Stimulated activated CD4-positive, alpha-beta T cell treated with anti-CD3 and anti-CD28 coated beads, Interleukin-1b, Interleukin-23, amount 100 ng/mL, for 24 hours (primary cell): ENCODE data around the gene ZNF277.
"Not testable (repeated sequence)": the region's sequence is repeated elsewhere in the genome, so short reads cannot be mapped to it uniquely, and the experiment has no call there.

Experiments
- DNase-seq, 4 experiments: peaks; one replicate each; pipeline ENCODE4 v3.0.0-alpha.2; 2020; ENCODE audit warnings: low read depth in 4 of 4, low spot score in 1 of 4

Gene ZNF277

DNA sequence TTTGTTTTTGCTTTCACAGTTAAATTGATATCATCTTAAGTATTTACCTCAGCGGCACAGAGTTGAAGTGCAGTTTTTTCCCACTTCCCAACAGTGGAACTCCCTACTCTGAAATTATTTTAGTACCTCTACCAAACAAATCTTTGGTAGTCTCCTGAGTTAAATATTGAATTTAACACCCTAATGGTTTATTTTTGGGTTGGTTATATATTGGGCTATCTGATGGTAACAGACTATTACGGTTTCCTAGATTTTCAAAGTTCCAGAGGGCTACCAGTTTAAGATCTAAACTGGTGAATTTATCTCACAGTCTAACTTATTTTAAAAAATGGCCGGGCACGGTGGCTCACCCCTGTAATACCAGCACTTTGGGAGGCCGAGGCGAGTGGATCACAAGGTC, 1.3 kb downstream of the ZNF277 start:
- no peak for DNase-seq

DNA sequence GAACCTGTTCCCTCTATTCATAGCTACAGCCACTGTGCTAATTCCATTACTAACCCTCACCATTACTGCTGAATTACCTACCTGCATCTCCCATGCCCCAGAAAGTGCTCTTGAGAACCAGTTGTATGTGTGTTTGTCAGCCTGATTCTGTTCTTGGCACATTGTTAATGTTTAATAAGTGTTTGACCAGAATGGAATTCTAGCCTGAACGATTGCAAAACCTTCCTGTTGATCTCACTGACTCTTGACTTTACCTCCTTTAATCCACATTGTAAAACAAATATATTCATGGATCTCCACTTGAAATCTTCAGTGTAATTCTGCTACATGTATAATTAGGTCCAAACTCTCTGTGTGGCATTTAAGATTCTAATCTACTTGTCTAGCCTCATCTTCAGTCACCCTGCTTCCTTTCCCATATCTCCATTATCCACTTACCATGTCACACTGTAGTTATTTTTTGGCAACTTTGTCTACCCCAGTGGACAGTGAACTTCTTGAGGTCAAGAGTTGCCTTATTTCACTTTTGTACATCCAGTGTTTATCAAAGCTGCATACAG, 4.9 kb downstream of the ZNF277 start:
- no peak for DNase-seq

DNA sequence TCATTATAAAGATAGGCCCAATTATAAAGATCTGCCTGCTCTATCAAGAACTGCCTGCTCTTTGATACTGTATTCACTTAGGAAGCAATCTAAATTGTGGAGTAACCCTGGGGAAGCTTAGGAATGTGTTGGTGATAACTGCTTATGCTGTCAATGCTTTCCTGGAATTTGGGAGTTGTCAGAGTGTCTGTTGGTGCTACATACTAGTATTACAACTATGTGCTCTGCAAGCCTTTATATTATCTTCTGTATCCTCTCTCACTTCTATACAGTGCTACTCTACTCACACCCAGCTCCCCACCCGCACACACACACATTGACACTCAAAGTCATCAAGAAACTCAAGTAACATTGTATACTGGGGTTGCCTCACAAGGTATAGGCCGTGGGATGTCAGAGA, 6.1 kb downstream of the ZNF277 start:
- DNase-seq: no peak

DNA sequence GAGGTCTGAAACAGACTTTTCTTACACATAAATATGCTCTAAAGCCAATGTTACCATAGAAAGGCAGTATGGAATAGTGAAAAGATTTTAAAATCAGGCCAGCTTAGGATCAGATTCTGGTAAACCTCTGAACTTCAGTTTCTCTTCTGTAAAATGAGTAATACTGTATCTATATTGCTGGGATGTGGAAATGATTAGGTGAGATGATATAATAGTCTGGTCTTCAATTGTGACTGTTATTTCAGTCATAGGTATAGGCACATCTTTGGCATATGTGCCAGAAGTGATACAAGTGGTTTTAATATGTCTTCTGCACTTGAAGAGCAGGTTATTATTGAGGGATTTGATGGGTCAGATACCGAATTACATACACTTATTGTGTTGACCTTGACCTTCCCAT, 7.2 kb downstream of the ZNF277 start:
- no peak for DNase-seq

DNA sequence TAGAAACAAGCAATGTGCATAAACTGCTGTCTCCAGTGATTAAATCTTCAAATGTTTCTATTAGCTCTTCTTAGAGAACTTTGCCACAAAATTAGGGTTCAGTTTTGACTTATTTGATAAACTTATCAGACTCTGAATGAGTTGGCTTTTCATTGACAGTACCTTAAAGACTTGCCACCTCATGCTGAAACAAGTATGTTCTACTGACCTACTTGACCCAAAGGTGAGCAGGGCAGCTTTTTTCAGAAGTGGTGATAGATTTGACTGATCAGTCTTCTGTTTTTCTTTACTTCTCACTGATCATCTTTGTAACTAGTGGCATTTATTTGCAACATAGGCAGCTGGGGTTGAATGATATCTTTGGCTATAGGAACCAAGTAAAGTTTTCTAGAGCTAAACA, 7.8 kb downstream of the ZNF277 start:
- no peak for DNase-seq

DNA sequence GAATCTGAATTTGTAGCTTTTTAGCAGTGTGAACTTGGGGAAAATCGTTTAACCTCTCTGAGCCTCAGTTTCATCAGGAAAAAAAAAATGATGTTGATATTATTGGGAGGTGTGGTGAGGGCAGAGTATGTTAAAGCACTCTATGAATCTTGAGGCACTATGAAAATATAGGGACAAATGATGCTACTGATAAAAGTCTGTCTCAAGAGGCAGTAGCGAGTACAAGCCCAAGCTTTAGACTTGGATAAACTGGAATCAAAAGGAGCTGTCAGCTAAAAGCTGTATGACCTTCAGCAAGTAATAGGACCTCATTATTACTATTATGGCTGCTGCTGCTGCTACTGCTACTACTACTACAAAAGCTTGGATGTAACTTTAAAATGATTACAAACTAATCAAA, 8.4 kb downstream of the ZNF277 start:
- no peak for DNase-seq

DNA sequence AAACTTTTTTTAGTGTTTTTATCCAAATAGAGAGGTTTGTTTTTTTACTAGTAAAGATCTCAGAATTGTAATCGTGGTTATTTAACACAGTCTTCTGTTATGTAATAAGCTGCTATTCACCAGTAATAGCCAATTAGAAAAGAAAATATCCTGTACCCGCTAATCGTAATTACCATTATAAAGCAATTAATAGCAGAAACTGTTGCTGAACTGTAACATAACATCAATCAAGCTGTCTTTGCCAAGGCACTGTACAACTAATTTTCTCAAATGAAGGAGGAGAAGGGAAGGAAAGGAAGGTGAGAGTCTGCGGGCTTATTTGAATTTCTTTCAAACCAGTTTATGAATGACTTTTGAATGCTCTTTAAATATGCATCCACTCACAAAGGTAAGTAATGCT, 9.3 kb downstream of the ZNF277 start:
- DNase-seq: no peak

DNA sequence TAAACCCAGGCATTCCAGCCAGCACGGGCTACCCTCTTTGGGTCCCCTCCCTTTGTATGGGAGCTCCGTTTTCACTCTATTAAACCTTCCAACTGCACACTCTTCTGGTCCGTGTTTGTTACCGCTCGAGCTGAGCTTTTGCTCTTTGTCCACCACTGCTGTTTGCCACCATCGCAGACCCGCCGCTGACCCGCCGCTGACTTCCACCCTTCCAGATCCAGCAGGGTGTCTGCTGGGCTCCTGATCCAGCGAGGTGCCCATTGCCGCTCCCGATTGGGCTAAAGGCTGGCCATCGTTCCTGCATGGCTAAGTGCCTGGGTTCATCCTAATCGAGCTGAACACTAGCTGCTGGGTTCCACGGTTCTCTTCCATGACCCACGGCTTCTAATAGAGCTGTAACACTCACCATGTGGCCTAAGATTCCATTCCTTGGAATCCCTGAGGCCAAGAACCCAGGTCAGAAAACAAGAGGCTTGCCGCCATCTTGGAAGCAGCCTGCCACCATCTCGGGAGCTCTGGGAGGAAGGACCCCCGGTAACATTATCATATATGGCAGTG, 14.5 kb downstream of the ZNF277 start:
- DNase-seq: no peak

DNA sequence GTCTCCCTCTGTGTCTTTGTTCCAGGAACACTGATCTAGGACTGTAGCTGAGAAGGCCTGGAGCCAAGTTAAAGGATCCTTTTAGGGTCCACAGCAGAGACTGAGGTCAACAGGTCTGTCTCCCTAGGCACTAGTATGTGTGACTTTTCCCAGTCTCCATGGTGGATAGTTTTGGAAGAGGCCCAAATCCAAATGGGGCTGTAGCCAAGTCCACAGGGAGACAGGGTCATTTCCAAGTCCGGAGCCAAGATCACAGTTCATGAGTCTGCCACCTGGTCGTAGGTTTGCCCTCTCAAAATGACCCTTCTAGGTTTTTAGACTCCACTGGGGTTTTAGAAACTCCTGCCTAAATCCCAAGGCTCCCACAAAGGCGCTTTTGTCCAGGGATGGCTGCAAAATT, 16.8 kb downstream of the ZNF277 start:
- DNase-seq: no peak

DNA sequence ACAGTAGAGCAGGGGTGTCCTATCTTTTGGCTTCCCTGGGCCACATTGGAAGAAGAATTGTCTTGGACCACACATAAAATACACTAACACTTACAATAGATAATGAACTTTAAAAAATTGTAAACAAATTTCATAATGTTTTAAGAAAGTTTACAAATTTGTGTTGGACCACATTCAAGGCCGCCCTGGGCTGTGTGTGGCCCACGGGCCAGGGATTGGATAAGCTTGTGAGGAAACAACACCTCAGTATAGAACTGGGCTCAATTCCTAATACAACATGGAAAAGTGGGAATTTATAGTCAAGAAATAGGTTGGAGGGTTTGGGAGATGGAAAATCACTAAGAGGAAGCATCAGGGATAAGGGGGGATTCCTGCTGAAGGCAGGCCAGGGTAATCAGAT, 17.7 kb downstream of the ZNF277 start:
- DNase-seq: no peak

DNA sequence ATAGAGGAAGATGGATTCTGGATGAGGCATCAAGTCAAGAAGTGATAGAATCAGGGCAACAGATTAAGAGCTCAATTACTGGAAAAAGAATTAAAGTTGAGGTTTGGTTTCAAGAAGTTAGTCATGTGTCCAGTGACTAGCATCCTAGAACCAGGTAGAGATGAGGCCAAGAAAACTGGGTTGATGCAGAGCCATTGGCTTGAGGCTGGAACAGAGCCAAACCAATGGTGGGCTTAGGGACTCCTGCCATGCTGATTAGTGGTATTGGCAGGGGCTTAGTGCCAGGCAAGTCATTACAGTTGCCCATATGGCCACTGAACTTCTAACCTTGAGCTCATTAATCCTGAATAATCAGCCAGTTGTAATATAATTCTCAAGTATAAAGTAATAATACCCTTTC, 18.5 kb downstream of the ZNF277 start:
- DNase-seq: no peak

DNA sequence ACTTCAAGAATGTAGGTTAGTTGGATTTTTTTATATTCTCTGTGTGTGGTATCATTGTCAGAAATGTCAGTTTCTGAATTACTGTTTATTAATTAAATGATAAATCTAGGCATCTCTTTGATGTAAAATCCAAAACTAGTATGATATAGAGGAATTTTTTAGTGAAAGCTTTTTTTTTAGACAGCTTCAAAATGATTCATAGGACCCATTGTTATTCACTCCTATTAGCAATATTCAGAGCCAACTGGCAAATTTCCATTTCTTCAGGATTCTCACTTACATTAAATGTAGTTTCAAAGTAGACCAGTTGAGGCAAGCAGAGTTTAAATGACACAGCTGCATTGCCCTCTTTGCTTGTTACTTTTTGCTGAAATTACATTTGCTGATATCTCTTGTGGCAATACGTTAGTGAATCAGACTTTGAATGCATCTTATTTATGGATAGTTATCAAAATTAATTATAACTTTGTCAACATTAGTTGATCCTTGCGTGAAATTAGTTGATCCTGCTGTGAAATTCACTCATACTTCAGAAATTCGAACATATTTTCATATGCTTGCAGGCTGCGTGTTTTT, 20.3 kb downstream of the ZNF277 start:
- DNase-seq: no peak

DNA sequence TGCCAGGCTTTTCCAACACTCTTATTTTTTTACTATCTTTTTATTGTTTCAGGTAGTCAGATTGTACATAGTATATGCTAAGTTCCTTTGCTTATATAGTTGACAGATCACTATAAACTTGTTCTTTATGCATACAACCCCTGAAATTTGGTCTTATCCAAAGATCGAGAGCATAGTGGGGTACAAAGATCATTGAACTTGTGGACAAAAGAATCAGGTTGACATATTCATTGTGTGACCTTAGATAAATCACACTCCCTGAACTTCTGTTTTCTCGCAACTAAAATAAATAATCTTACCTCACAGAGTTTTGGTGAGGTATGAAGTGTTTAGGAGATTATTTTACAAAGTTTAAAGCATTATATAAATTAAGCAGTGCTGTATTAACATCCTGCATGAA, 22.1 kb downstream of the ZNF277 start:
- no peak for DNase-seq

DNA sequence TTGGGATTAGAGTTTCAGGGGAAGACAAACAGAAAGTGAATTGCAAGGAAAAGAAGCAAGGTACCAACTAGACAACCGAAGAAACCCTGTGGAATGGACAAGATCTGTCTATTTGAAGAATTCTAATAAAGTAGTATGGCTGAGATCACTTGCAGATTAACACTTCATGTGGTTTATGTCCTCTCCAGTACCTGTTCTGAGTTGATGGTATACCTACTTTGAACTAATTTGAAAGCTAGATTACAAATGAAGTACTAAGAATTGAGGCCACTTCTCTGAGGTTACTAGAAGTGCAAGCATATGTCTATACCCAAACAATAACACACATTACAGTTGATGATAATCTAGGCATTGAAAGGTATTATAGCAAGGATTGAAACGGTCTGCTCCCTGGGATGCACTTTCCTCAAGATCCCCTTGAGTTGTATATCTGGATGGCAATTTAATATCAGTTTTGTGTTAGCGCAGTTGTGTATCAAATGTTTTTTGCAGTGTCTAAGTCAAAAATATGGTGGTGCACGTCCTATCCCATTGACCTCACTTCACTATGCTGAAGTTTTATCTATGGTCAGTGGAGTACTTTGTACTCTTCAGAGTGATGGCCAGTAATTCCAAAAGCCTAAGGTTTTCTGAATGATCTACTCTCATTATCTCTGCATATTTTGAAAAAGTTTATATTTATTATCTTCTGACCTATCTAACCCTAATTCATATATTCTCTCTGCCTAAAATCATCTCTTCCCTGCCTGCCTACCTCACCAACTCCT, 25.9 kb downstream of the ZNF277 start:
- no peak for DNase-seq

DNA sequence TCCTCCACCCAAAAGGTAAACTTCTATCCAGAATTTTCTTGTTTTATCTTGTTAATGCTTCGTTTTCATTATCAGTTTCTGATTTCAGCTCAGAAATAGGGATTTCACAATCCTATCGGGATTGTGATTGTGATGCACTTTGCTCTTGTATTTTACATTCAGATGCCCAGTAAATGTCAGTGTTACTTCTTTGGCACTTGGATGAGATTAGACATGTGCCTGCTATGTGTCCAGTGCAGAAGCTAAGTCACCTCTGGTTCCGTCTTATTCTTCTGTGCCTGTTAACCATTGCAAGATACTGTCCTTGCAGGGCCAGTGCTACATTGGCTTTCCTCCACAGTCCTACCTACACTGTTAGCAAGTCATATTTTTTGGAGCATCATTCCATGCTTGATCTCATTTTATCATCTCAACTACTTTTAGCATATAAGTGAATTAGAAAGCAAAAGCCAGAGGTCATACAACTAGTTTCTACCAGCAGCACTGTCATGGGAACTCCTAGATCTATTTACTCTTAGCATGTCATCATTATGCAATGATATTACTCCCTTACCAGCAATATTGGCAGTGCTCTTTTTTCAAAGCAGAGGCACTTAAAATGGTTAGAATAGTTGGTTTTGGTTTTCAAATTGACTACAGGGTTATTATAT, 26.7 kb downstream of the ZNF277 start:
- DNase-seq: no peak

DNA sequence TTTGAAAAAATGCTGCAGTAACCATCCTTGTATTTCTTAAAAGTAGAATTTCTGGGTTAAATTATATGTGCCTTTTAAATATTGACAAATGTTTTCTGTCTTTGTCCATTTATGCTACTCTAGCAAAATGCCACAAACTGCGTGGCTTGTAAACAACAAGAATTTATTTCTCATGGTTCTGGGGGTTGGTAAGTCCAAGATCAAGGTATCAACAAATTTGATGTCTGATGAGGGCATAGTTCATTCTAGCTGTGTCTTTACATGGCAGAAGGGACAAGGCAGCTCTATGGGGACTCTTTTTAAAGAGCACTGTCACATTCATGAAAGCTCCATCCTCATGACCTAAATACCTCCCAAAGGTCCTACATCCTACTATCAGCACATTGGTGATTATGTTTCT, 27.7 kb downstream of the ZNF277 start:
- no peak for DNase-seq

DNA sequence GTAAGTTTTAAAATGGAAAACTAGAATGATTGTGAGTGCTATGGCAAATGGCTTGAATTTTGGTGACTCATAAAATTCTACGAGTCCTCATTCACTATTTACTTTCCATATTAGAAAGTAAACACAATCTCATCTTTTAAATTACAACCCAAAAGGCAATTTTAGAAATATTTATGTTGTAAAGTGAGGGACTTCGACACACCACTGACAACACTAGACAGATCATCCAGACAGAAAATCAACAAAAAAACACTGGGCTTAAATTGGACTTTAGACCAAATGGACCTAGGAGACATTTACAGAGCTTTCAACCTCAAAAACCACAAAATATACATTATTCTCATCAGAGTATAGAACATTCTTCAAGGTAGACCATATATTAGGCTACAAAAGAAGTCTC, 30.1 kb downstream of the ZNF277 start:
- DNase-seq: no peak

DNA sequence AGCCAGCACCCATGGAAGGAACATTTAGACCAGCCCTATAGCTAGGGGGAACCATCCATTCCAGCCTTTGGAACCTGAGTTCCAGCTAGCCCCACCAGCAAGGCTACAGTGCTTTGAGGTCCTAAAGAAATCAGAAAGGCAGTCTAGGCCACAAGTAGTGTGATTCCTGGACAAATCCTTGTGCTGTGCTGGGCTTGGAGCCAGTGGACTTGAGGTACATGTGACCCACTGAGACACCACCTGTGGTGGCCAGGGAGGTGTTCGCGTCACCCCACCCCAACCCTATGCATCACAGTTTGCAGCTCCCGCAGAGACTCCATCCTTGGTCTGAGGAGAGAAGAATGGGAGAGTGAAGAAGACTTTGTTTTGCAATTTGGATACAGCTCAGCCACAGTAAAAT, 31.8 kb downstream of the ZNF277 start:
- DNase-seq: no peak

DNA sequence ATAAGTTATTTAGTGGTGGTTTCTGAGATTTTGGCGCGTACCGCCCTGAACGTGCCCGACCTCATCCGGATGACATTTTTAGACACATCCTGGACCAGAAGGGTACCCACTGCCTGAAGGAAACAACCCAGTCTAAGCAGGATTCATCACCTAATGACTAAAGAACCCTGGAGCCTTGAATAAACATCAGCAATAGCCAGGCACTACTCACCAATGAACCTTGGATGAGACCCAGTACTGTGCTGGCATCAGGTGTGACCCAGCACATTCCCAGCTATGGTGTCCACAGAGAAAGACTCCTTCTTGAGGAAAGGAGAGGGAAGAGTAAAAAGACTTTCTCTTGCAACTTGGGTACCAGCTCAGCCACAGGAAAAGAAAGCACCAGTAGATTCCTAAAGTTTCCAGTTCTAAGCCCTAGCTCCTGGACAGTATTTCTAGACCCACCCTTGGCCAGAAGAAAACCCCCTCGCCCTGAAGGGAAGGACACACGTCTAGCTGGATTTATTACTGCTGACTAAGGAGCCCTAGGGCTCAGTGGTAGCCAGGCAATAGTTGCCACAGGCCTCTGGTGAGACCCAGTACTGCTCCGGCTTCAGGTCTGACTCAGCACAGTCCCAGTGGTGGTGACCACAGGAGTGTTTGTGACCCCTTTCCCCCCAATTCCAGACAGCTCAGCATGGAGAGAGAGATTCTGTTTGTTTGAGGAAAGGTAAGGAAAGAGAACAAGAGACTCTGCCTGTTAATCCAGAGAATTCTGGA, 32.5 kb downstream of the ZNF277 start:
- DNase-seq: no peak

DNA sequence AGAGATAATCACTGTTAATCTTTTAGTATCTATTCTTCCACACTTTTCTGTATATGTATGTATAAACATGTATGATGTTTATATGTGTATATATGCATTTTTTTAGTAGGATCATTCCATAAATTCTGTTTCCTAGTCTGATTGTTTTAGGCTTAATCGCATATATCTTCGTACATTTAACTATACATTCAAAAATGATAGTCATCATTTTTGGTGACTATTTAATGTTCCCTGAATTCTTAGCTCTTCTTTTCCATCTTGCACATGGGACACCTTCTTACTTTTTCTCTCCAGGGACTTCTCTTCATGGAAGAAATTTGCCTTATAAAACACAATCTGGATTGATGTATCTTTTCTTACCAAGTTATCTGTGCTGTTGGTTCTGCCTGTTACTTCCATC, 42.1 kb downstream of the ZNF277 start:
- no peak for DNase-seq

DNA sequence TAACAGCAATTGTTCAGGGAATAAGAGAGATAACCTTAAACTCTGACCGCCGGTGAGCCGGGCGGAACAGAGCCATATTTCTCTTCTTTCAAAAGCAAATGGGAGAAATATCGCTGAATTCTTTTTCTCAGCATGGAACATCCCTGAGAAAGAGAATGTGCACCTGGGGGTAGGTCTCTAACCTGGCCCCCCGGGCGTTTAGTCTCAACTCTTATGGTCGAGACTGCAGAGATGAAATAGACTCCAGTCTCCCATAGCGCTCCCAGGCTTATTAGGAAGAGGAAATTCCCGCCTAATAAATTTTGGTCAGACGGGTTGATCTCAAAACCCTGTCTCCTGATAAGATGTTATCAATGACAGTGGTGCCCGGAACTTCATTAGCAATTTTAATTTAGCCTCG, 43.5 kb downstream of the ZNF277 start:
- not testable (repeated sequence) for DNase-seq
